Activated T-helper 1 cell treated with anti-CD3 and anti-CD28 coated beads, Interleukin-12 subunit alpha, Interleukin-12 subunit beta, Interleukin-2, Interleukin-4 antibody, amounts not matched to agents 30 ng/mL and 10 ng/mL and 1 ng/mL, durations not matched to agents 14 hours and 24 hours and 36 hours (primary cell): Measurements from ENCODE around the gene UNC5C. TPM values are rescaled to one million over a fixed set of nuclear protein-coding genes. Genes with fewer than 3 reads are reported as not detected.

ENCODE experiments used
- DNase-seq: peaks from one replicate; pipeline ENCODE4 v3.0.0; 2021; ENCODE audit warnings: low spot score
- H3K27ac Mint-ChIP-seq: one replicate; pipeline ENCODE4 v1.8.0; 2021; ENCODE audit warnings: mild to moderate bottlenecking, mixed read lengths
- H3K27me3 Mint-ChIP-seq: one replicate; pipeline ENCODE4 v1.8.0; 2022; ENCODE audit warnings: mild to moderate bottlenecking, moderate library complexity, mixed read lengths; ENCODE audit not compliant: insufficient read depth
- H3K36me3 Mint-ChIP-seq: one replicate; pipeline ENCODE4 v1.8.0; 2021; ENCODE audit warnings: low read depth, mixed read lengths
- H3K4me1 Mint-ChIP-seq: one replicate; pipeline ENCODE4 v1.8.0; 2021; ENCODE audit warnings: low read depth, mixed read lengths
- H3K4me3 Mint-ChIP-seq: one replicate; pipeline ENCODE4 v1.8.0; 2021; ENCODE audit warnings: mild to moderate bottlenecking, moderate library complexity, mixed read lengths
- H3K9me3 Mint-ChIP-seq: one replicate; pipeline ENCODE4 v1.8.0; 2021; ENCODE audit warnings: mixed read lengths
- intact Hi-C: fragments of 100-400 bp; cut with micrococcal nuclease; formaldehyde crosslinking; loops from one replicate; pipeline ENCODE4 v1.15.1; 2024
- total RNA-seq: library from RNA; stranded (reverse); gene quantifications from 2 replicates; pipeline ENCODE4 v1.2.3, GENCODE V29; 2022

Gene UNC5C
- not detected in 2 replicates for total RNA-seq

DNA sequence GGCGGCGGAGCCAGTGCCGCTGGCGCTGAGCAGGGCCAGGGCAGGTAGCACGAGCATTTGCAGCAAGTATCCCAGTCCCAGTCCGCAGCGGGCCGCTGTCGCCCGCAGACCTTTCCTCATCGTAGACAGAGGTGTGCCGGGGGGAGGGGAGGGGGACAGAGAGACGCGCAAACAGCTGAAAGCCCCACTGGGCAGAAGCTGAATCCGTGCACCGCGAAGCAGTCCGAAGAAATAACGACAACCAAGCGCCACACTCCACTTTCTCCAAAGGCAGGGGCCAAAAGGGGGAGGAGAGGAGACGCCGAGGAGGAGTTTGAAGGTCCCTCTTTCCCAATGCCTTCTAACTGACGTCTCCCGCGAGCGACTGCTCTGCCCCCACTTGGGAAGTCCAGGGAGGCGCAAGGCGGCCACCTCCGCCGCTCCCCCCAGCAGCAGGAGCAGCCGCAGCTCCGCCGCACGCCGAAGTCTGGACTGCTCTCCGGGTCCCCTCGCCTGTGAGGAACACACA lies at the start of gene UNC5C:
Gene UNC5C, minus strand, starts transcription at position 236 of the 508 bp plus-strand sequence.
- intact Hi-C loops: no loop called here
- DNase-seq: no peak
- Mint-ChIP-seq H3K9me3 (no peaks in the 10 kb centered on the region), H3K27ac (no peak within 1 kb of the TSS), H3K4me3 (peak within 1 kb of the TSS; percentile 81), H3K4me1 (peaks cover 22% of the 10 kb centered on the region), H3K36me3 (no peaks in the 10 kb centered on the region), H3K27me3 (peaks cover 47% of the 10 kb centered on the region)

DNA sequence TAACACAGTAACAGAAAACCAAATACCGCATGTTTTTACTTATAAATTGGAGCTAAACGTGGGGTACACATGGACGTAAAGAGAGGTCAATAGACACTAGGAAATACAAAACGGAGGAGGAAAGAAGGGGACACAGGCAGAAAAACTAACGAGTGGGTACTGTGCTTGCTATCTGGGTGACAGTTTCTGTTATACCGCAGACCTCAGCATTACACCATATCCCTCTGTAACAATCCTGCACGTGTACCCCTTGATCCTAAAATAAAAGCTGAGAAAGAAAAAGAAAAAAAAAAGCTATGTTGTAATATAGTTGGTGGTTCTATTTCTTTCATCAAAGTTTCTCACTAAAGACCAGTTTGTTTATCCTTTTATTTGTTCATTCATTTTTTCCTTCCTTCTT lies 47.9 kb upstream of the UNC5C start:
- Mint-ChIP-seq H3K4me3 (no peak overlapping the region), H3K36me3 (peaks cover 2% of the 10 kb centered on the region), H3K4me1 (peaks cover 8% of the 10 kb centered on the region), H3K27me3 (peaks cover 10% of the 10 kb centered on the region), H3K27ac (no peak overlapping the region), H3K9me3 (no peaks in the 10 kb centered on the region)
- intact Hi-C loops: no loop called here
- DNase-seq: no peak

DNA sequence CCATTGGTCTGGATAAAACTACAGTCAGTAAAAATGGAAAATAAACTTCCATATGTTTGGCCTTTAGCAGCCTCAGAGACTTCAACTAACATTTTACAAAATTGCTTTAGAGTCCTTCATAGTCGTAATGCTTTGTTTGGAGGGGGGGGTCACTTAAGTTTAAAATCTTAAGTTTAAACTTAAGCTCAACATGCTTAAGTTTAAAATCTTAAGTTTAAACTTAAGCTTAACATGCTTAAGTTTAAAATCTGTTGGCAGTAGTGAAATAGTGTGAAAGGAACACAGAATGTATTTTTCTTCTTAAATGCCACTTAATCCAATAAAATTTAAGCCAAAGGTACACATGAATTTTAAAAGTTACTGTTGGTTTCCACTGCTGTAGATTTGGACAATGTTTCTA lies 45.9 kb upstream of the UNC5C start:
- H3K36me3 Mint-ChIP-seq: no peaks in the 10 kb centered on the region
- H3K4me1 Mint-ChIP-seq: peaks cover under 1% of the 10 kb centered on the region
- no peaks in the 10 kb centered on the region for H3K9me3 Mint-ChIP-seq
- no peak overlapping the region for H3K4me3 Mint-ChIP-seq
- DNase-seq: no peak
- peaks cover 10% of the 10 kb centered on the region for H3K27me3 Mint-ChIP-seq
- intact Hi-C loops: no loop called here
- H3K27ac Mint-ChIP-seq: no peak overlapping the region

DNA sequence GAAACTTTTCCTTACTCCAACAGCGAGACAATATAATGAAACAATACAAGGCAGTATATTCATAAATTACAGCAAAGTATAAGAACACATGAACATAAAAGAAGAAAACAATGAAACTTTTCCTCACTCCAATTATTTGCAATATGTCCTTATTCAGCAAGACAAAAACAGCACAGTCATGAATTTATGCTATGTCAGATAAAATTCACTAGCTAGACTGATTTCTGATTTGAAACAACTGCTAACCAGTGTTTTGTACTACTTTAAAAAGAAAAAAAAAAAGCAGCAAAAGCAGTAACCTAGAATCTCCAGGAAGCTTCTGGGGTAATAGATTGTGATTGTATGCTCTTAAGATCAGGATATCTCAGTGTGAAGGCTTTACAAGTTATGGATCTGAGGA lies 45.2 kb upstream of the UNC5C start:
- H3K4me1 Mint-ChIP-seq: no peaks in the 10 kb centered on the region
- no peak overlapping the region for H3K4me3 Mint-ChIP-seq
- DNase-seq: no peak

DNA sequence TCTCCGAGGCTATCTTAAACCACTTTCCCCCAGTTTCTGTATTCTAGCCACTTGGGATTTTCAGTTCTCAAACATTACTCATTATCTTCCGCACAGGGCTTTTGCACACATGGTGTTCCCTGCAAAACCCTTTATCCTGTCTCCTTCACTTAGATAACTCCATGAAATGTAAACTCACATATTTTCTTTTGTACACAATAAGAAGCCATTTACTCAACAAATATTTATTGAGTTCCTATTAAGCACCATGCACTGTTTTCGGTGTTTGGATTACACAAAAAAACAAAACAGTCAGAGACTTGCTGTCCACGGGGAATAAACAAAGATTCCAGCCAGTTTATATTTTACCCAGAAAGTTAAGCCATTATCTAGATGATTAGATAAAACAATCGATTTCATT lies 42.5 kb upstream of the UNC5C start:
- no peak overlapping the region for H3K4me3 Mint-ChIP-seq
- peaks cover 3% of the 10 kb centered on the region for H3K27me3 Mint-ChIP-seq
- intact Hi-C loops: no loop called here
- H3K4me1 Mint-ChIP-seq: no peaks in the 10 kb centered on the region
- H3K27ac Mint-ChIP-seq: no peak overlapping the region
- no peaks in the 10 kb centered on the region for H3K36me3 Mint-ChIP-seq
- no peak for DNase-seq
- no peaks in the 10 kb centered on the region for H3K9me3 Mint-ChIP-seq

More for the DNA sequence above, 45.2 kb upstream of the UNC5C start:
- Mint-ChIP-seq H3K27me3 (peaks cover 10% of the 10 kb centered on the region), H3K27ac (no peak overlapping the region), H3K36me3 (no peaks in the 10 kb centered on the region), H3K9me3 (no peaks in the 10 kb centered on the region)
- intact Hi-C loops: no loop called here

DNA sequence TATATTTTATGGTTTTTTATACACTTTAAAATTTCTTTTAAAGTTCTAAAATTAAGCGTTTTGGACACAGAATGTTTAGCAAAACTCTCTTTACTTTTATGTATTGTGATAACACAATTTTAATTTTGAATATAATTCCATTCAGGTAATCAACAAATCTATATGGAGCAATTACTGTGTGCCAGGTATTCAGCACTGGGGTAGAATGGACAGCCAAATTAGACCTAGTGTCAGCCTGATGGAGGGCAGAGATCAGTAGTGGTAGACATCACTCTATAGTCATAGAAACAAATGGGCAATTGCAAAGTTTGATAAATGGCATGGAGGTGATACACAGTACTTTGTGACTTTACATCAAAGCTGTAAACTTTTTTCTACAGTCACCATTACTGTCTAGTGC lies 41.8 kb upstream of the UNC5C start:
- intact Hi-C loops: no loop called here
- Mint-ChIP-seq H3K36me3 (no peaks in the 10 kb centered on the region), H3K27me3 (peaks cover 3% of the 10 kb centered on the region), H3K4me3 (no peak overlapping the region), H3K9me3 (no peaks in the 10 kb centered on the region), H3K4me1 (no peaks in the 10 kb centered on the region), H3K27ac (no peak overlapping the region)
- DNase-seq: no peak

DNA sequence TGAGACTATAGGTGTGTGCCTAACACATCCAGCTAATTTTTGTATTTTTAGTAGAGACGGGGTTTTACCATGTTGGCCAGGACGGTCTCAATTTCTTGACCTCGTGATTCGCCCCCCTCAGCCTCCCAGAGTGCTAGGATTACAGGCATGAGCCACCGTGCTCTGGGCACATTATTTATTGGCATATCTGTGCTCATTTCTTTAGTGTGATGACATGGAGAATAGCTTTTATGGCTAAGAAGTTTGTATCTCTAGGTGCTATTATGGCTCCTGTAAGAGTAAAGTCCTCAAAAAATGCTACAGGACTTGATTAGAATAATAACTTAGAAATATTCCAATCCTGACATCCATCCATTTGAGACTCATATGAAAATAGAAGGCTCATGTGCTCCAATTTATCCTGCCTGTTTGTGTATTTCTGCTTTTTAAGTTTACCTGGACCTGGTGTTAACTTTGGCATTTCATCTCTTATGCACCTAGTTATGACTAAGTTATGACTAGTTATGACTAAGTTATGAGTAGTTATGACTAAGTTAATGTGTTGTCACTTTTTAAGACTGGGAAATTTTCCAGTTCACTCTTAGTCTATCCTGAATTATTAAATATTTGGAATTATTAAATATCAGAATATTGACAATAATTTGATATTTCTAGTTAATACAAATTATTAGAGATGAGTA lies 36.4 kb upstream of the UNC5C start:
- Mint-ChIP-seq H3K27me3 (peaks cover 3% of the 10 kb centered on the region), H3K36me3 (no peaks in the 10 kb centered on the region), H3K4me1 (no peaks in the 10 kb centered on the region), H3K27ac (no peak overlapping the region), H3K4me3 (no peak overlapping the region), H3K9me3 (no peaks in the 10 kb centered on the region)
- no peak for DNase-seq
- intact Hi-C loops: no loop called here

DNA sequence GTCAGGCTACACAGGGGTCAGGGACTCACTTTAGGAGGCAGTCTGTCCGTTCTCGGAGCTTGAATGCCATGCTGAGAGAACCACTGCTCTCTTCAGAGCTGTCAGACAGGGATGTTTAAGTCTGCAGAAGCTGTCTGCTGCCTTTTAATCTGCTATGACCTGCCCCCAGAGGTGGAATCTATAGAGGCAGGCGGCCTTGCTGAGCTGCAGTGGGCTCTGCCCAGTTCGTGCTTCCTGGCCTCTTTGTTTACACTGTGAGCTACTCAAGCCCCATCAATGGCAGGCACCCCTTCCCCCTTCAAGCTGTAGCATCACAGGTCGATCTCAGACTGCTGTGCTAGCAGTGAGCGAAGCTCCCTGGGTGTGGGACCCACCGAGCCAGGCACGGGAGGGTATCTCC lies 31.5 kb upstream of the UNC5C start:
- DNase-seq: no peak
- Mint-ChIP-seq H3K36me3 (no peaks in the 10 kb centered on the region), H3K27me3 (peaks cover 3% of the 10 kb centered on the region), H3K27ac (no peak overlapping the region), H3K9me3 (peaks cover 31% of the 10 kb centered on the region), H3K4me3 (no peak overlapping the region), H3K4me1 (no peaks in the 10 kb centered on the region)
- intact Hi-C loops: no loop called here

DNA sequence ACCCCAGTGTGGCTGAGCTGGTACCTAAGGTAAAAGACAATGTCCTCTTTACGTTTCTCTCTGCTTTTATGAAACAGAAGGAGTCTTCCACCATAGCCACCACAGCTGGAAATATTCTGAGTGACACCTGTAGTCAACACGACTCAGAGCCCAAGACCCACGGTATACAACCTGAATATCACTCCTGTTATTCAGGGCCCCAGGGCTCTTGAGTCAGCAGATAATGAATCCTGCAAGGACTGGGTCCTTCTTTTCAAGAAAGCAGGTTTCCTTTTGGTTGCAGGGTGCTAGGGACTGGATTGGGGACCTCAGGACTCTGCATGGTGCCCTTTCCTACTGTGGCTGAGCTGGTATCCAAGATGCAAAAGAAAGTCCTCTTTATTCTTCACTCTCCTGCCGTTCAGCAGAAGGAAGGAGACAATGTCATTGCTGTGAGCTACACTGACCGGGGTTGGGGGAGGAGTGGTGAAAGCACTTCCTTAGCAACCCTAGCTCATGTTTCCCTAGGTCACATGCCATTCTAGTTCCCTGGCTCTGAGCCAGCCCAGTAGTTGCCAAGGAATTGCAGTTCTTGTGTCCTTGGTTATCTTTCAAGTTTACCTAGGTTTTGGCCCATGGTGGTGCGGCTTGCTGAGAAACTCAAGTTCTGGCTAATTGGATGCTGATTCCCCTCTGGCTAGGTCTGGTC lies 23.7 kb upstream of the UNC5C start:
- H3K27me3 Mint-ChIP-seq: no peaks in the 10 kb centered on the region
- no peak overlapping the region for H3K4me3 Mint-ChIP-seq
- DNase-seq: no peak
- no peaks in the 10 kb centered on the region for H3K36me3 Mint-ChIP-seq
- intact Hi-C loops: no loop called here
- no peak overlapping the region for H3K27ac Mint-ChIP-seq
- no peaks in the 10 kb centered on the region for H3K4me1 Mint-ChIP-seq
- peaks cover 30% of the 10 kb centered on the region for H3K9me3 Mint-ChIP-seq

DNA sequence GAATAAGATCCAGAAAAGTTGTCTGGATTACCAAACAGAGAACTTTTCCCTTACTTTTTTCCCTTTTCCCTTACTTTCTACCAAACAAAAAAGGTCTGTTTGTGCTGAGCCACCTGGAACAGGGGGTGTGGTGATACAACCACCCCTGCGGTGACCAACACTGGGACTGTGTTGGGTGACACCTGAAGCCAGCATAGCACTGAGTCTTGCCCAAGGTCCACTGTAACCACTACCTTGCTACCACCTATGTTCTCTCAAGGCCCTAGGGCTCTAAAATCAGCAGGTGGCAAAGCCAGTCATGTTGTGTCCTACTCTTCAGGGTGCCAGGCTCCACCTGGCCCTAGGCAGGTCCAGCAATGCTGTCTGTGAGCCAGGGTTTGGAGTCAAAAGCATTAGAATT lies 22.8 kb upstream of the UNC5C start:
- H3K36me3 Mint-ChIP-seq: no peaks in the 10 kb centered on the region
- no peak overlapping the region for H3K4me3 Mint-ChIP-seq
- intact Hi-C loops: no loop called here
- H3K27me3 Mint-ChIP-seq: no peaks in the 10 kb centered on the region
- H3K4me1 Mint-ChIP-seq: no peaks in the 10 kb centered on the region
- no peak overlapping the region for H3K27ac Mint-ChIP-seq
- DNase-seq: no peak
- peaks cover 26% of the 10 kb centered on the region for H3K9me3 Mint-ChIP-seq

DNA sequence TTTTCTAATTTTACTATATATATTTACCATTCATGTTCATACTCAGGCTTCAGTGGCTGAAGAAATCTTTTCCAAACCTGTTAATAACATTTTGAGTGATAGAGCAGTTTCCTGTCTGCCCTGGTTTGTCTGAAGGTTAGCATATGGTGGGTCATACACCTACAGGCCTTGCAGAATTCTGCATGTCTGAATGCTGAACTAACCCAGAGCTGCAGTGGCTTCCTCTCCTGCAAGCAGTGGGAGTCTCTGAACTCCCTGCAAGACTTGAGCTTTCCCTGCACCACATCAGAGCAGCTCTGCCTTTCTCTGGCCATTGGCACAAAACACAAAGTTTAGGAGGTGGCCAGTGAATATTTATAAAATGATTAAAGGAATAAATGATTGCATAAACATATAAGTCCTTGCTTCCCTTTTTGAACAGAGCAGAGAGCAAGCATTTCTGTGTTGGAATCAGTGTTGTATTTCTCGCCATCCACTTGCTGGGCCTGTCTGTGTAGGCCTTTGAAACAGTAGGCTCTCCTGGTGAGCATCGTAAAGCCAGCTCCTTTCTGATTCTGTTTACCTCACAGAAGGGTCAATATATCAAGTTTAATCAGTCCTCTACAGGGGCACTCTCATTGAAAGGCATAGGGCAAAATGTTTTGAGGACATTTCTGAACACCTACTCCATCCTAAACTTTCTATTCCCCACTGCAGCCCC lies 15.0 kb upstream of the UNC5C start:
- H3K4me1 Mint-ChIP-seq: no peaks in the 10 kb centered on the region
- no peaks in the 10 kb centered on the region for H3K36me3 Mint-ChIP-seq
- H3K27ac Mint-ChIP-seq: no peak overlapping the region
- intact Hi-C loops: no loop called here
- H3K27me3 Mint-ChIP-seq: peaks cover 4% of the 10 kb centered on the region
- no peak overlapping the region for H3K4me3 Mint-ChIP-seq
- no peak for DNase-seq
- H3K9me3 Mint-ChIP-seq: no peaks in the 10 kb centered on the region

DNA sequence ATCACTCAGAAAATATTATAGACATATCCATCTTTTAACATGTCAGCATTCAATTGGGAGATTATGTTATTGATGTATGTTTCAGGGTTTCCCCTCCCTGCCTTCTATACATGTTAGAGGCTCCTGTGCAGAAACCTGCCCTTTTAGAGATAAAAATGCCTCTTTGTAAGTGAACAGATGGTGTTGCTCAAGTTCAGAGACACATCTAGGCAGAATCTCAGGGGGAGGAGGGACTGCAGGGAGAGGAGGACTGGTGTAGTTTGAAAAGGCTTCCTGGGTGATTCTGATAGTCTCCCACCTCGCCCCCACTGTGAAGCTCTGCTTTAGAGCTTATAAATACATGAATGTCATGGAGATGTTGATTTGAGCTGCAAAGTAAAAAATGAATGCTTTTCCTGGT lies 12.0 kb upstream of the UNC5C start:
- Mint-ChIP-seq H3K27ac (no peak overlapping the region), H3K4me3 (no peak overlapping the region), H3K27me3 (peaks cover 6% of the 10 kb centered on the region), H3K36me3 (no peaks in the 10 kb centered on the region), H3K9me3 (no peaks in the 10 kb centered on the region), H3K4me1 (no peaks in the 10 kb centered on the region)
- DNase-seq: no peak
- intact Hi-C loops: no loop called here

DNA sequence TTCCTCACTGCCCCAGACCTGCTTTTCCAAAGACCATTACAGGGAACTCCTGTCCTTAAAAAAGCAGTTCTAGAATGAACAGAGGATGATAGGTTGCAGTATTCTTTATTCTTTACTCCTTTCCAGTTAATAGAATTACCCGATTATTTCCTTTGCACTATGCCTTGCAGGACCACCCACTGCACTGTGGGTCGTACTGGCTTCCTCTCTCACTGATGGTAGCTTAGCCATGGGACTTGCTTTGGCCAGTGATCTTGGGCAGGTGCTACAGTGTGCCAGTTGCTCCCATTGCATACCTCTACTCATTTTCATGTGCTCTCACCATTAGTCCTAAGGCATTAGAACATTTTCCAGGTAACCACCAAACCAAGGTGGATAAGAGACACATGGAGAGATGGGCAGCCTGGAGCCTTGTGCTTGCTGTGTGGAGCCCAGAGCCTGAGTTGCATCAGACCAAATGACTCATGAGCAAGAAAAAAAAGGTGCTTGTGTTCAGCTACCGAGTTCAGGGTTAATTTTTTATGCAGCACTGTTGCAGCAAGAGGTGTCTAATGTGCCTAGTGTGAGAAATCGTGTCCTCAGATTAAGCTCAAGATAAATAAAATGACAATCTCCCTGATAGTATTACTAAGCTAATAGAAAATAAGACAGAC lies 7.6 kb upstream of the UNC5C start:
- Mint-ChIP-seq H3K27ac (no peak overlapping the region), H3K9me3 (no peaks in the 10 kb centered on the region), H3K4me3 (no peak overlapping the region), H3K27me3 (peaks cover 6% of the 10 kb centered on the region), H3K36me3 (no peaks in the 10 kb centered on the region), H3K4me1 (no peaks in the 10 kb centered on the region)
- intact Hi-C loops: no loop called here
- DNase-seq: no peak
